HFF-Myc (cell line): ENCODE results near the gene FASTKD1.
"Not testable (repeated sequence)": the region's sequence is repeated elsewhere in the genome, so short reads cannot be mapped to it uniquely, and the experiment has no call there.

Experiments used
- DNase-seq: peaks from one replicate; pipeline ENCODE4 v3.0.0-alpha.2; 2011; ENCODE audit warnings: low read depth; ENCODE audit errors: extremely low read depth
- H3K4me3 ChIP-seq: replicated peaks from 2 replicates; pipeline ENCODE4 v1.5.1; 2011; ENCODE audit warnings: low read depth, mild to moderate bottlenecking, control low read depth, low read length
- TF ChIP-seq, protein P1 (sequence below): IDR thresholded peaks from 2 replicates; pipeline ENCODE4 v1.5.1; 2012; ENCODE audit warnings: mild to moderate bottlenecking, low read depth, low read length, control low read depth; ENCODE audit errors: missing control alignments

FASTKD1 gene, protein sequence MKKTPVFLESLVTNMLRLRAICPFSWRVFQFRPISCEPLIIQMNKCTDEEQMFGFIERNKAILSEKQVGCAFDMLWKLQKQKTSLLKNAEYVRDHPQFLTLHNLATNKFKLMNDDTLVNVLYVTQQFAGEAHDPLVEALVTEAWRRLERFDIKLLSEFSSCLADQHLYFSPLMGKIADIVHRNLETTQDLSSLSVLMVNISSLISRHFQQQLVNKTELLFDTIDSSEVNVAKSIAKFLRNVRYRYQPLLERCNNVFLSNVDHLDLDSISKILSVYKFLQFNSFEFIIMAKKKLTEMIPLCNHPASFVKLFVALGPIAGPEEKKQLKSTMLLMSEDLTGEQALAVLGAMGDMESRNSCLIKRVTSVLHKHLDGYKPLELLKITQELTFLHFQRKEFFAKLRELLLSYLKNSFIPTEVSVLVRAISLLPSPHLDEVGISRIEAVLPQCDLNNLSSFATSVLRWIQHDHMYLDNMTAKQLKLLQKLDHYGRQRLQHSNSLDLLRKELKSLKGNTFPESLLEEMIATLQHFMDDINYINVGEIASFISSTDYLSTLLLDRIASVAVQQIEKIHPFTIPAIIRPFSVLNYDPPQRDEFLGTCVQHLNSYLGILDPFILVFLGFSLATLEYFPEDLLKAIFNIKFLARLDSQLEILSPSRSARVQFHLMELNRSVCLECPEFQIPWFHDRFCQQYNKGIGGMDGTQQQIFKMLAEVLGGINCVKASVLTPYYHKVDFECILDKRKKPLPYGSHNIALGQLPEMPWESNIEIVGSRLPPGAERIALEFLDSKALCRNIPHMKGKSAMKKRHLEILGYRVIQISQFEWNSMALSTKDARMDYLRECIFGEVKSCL

DNA sequence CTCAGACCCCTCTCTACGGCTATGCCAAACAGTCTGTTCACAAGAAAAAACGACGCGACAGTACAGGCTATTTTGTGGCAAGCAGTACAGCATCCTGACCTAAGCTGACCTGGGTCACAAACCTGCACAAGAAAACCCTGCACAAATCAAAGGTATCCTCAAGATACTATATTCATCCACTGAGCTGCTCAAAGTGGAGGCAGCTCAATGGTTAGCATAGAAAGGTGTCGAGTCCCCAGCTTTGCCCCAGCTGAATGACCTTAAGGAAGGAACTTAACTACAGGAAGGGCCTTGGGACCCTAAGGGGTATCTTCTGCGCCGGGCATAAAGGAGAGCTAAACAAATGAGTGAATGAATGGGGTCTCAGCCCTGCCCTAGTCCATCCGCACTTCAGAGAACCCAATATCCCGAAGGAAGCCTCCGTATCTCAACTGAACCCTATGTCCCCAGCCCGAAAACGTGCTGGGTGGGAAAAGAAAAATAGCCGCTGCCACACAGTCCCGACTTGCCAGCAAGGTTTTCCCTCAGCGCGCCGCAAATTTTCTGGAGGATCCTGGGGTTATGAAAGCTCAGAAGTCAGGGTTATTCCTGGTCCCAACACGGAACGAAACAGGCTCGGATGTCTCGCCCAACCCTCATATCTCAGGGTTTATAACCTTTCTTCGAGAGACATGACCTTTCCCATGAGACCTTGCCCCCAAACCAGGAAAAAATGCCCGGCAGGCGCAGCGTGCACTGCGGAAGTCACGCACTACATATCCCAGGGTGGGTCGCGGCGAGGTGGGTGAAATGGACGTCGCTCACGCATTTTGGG, at the start of gene FASTKD1:
FASTKD1 (minus strand) TSS at position 706 of the 814 bp plus-strand sequence. CDS start 1,836 bp downstream, outside the sequence.
- TF ChIP-seq, protein P1, sequence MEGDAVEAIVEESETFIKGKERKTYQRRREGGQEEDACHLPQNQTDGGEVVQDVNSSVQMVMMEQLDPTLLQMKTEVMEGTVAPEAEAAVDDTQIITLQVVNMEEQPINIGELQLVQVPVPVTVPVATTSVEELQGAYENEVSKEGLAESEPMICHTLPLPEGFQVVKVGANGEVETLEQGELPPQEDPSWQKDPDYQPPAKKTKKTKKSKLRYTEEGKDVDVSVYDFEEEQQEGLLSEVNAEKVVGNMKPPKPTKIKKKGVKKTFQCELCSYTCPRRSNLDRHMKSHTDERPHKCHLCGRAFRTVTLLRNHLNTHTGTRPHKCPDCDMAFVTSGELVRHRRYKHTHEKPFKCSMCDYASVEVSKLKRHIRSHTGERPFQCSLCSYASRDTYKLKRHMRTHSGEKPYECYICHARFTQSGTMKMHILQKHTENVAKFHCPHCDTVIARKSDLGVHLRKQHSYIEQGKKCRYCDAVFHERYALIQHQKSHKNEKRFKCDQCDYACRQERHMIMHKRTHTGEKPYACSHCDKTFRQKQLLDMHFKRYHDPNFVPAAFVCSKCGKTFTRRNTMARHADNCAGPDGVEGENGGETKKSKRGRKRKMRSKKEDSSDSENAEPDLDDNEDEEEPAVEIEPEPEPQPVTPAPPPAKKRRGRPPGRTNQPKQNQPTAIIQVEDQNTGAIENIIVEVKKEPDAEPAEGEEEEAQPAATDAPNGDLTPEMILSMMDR: no peak
- H3K4me3 ChIP-seq: peak within 1 kb of the TSS; percentile 80
- DNase-seq: peak; percentile 79

DNA sequence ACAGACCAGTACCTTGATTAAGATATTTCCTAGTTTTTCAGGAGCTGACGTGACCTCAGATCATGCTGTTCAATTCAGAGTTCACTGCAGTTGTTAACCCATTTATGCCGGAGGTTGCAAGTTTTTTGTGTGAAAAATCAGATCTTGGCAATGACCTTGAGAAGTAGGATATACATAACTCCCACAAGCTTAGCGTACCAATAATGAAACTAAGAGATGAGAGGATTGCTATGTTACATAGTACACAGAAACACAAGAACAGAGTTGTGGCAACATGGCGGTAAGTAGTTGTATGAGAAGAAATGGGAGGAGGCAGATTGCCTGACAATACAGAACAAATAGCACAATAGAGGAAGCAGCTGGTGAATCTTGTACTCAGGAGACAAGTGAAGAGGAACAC, 49.6 kb upstream of the FASTKD1 start:
- TF ChIP-seq, protein P1: no peak
- H3K4me3 ChIP-seq: no peak overlapping the region
- no peak for DNase-seq

DNA sequence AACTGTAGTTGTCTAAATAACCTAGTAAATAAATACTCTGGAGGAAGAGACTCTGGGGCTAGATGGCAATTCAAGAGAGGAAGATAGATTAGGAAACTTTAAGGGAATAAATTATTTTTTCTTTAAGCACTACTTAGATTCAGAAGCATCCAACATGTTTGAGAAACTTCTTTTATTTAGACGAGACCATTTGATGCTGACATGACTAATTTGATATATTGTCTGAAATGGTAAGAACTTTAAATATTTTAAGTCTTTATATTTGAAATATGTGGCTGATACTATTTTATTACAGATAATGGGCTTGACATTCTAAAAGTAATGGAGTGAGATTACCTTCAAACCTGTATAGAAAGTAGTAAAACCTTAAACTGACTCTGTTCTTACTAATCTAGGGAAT, 46.8 kb upstream of the FASTKD1 start:
- TF ChIP-seq, protein P1: no peak
- DNase-seq: no peak

DNA sequence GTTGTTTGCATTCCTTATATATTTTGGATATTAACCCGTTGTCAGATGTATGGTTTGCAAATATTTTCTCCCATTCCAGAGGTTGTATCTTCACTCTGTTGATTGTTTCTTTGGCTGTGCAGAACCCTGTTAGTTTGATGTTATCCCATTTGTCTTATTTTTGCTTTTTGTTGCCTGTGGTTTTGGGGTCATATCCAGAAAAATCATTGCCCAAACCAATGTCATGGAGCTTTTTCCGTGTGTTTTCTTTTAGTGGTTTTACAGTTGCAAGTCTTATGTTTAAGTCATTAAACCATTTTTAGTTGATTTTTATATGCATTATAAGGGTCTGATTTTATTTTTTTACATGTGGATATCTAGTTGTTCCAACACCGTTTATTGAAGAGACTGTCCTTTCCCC, 46.3 kb upstream of the FASTKD1 start:
- TF ChIP-seq, protein P1: no peak
- no peak overlapping the region for H3K4me3 ChIP-seq
- DNase-seq: no peak

More for the DNA sequence above, 46.8 kb upstream of the FASTKD1 start:
- no peak overlapping the region for H3K4me3 ChIP-seq

GRCh38 chr2:169615982-169616381, 42.3 kb upstream of the FASTKD1 start:
- DNase-seq, H3K4me3 ChIP-seq: not testable (repeated sequence)

DNA sequence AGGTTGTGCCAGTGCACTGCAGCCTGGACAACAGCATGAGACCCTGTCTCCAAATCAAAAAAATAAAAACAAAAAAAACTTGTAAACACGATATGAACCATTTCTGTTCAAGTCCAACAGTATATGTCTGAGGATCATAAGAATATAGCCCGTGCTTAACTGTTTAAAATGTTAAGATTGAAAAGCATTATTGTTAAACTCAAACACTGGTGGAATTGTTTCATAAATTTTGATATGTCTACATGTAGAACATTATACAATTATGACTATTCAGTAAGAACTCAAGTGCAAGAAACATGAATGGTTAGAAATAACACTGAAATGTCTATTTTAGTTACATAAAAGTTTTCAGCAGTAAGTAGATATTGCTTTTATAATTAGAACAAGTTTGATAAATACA, 40.2 kb upstream of the FASTKD1 start:
- DNase-seq: no peak
- TF ChIP-seq, protein P1: no peak

More for the DNA sequence above, 40.2 kb upstream of the FASTKD1 start:
- no peak overlapping the region for H3K4me3 ChIP-seq
